Gastrocnemius medialis (tissue), 4 donors: ENCODE data around the gene SETBP1. TPM values are rescaled to one million over a fixed set of nuclear protein-coding genes. Genes with fewer than 3 reads are reported as not detected.

Source experiments
- ATAC-seq, 2 donors: fragments of 150-250 bp; one replicate each; pipeline ENCODE4 v1.9.1; 2016
- DNase-seq, 2 donors: peaks; one replicate each; pipeline ENCODE4 v3.0.0-alpha.2; 2019
- H3K27ac ChIP-seq, 4 donors: fragments of 200-600 bp; sonication (generic); 1 replicate in 1 of 4; 2 replicates in 3 of 4; pipeline ENCODE4 v1.5.1; 2016 to 2018; ENCODE audit warnings: mild to moderate bottlenecking in 2 of 4, moderate library complexity in 1 of 4
- H3K27me3 ChIP-seq, 3 donors: fragments of 200-600 bp; sonication (generic) in 2 of 3; 1 replicate in 1 of 3; 2 replicates in 2 of 3; pipeline versions ENCODE4 v1.5.1 to v1.6.0; 2016 to 2019; ENCODE audit warnings: mild to moderate bottlenecking in 1 of 3, moderate library complexity in 1 of 3
- H3K36me3 ChIP-seq, 2 donors: fragments of 200-600 bp; sonication (generic) in 1 of 2; one replicate each; pipeline ENCODE4 v1.5.1; 2017 to 2018
- H3K4me1 ChIP-seq, 2 donors: fragments of 200-600 bp; sonication (generic) in 1 of 2; one replicate each; pipeline ENCODE4 v1.5.1; 2016 to 2017; ENCODE audit warnings: mild to moderate bottlenecking in 2 of 2
- H3K4me3 ChIP-seq, 4 donors: fragments of 200-600 bp; sonication (generic) in 3 of 4; 1 replicate in 1 of 4; 2 replicates in 3 of 4; pipeline ENCODE4 v1.5.1; 2016 to 2019; ENCODE audit warnings: mild to moderate bottlenecking in 2 of 4
- H3K9me3 ChIP-seq, 3 donors: fragments of 200-600 bp; sonication (generic) in 2 of 3; 1 replicate in 1 of 3; 2 replicates in 2 of 3; pipeline ENCODE4 v1.5.1; 2016 to 2019
- POLR2A ChIP-seq, 2 donors: fragments of 450-650 bp; IDR thresholded peaks; one replicate each; pipeline ENCODE4 v1.6.1; 2017; ENCODE audit warnings: antibody characterized with exemption in 2 of 2, mild to moderate bottlenecking in 2 of 2, moderate library complexity in 2 of 2
- in situ Hi-C, 4 donors: fragments of 200-750 bp; cut with MboI; loops; one replicate each; pipeline versions ENCODE4 v1.15.0 to v1.8.0; 2017; ENCODE audit warnings: low sequenced_read_pairs in 4 of 4
- intact Hi-C: fragments of 100-400 bp; cut with DNase I; formaldehyde crosslinking; loops from one replicate; pipeline ENCODE4 v1.15.1; 2023; ENCODE audit warnings: low total_unique reads
- total RNA-seq, 4 donors: library from RNA; depleted of rRNA; stranded (reverse); fragments of >200 nt; gene quantifications; one replicate each; pipeline versions ENCODE4 v1.1.0 to v1.2.3, GENCODE V29; 2016
- TF ChIP-seq, protein P1 (sequence below), 5 experiments: fragments of 450-650 bp in 3 of 5; fragments of 200-600 bp in 2 of 5; sonication (generic) in 2 of 5; IDR thresholded peaks in 4 of 5; conservative IDR thresholded peaks in 1 of 5; 1 replicate in 4 of 5; 2 replicates in 1 of 5; pipeline ENCODE4 v1.5.1; 2016 to 2019; ENCODE audit warnings: antibody characterized with exemption in 5 of 5, mild to moderate bottlenecking in 3 of 5, moderate library complexity in 3 of 5

The SETBP1 gene
- total RNA-seq, 4 donors from 2014 or later, result 9.2 to 20.0 (median 15.3) TPM

DNA sequence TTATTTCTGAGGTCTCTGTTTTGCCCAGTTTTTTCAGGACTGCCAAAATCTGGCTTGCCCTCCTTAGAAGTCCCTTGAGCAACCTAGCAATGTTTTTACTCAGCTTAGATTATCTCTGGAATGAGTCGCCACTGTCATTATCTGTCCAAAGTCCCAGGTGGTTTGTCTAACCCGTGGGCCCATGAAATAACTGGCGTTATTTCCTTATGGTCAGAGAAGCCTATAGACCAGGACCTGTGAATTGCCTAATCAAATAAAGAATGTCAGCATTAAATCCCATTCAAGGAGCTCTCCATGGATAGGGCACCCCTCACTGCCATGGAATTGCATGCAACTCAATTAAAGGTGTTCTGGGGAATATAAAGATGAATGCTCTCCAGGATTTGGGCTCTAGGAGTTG, 373.9 kb downstream of the SETBP1 start:
- intact Hi-C loops (no loop called here), in situ Hi-C loops (loop anchor here in 1 of 4 donors (25.0 kb wide), 1 partner anchor 333 kb away; no protein-coding TSS in a partner anchor)
- Histone ChIP-seq H3K36me3 (no peaks in the 10 kb centered on the region), H3K4me1 (peaks cover 0 to 14% of the 10 kb centered on the region in 2 donors), H3K27me3 (no peaks in the 10 kb centered on the region), H3K27ac (no peak overlapping the region), H3K4me3 (no peak overlapping the region), H3K9me3 (no peaks in the 10 kb centered on the region)
- DNase-seq (no peak), ATAC-seq (no peak)
- TF ChIP-seq, protein P1, sequence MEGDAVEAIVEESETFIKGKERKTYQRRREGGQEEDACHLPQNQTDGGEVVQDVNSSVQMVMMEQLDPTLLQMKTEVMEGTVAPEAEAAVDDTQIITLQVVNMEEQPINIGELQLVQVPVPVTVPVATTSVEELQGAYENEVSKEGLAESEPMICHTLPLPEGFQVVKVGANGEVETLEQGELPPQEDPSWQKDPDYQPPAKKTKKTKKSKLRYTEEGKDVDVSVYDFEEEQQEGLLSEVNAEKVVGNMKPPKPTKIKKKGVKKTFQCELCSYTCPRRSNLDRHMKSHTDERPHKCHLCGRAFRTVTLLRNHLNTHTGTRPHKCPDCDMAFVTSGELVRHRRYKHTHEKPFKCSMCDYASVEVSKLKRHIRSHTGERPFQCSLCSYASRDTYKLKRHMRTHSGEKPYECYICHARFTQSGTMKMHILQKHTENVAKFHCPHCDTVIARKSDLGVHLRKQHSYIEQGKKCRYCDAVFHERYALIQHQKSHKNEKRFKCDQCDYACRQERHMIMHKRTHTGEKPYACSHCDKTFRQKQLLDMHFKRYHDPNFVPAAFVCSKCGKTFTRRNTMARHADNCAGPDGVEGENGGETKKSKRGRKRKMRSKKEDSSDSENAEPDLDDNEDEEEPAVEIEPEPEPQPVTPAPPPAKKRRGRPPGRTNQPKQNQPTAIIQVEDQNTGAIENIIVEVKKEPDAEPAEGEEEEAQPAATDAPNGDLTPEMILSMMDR (IDR thresholded peaks at IDR 0.05 in 4 of 5, conservative IDR thresholded peaks at IDR 0.05 in 1 of 5), result no peak
- TF ChIP-seq POLR2A (IDR thresholded peaks at IDR 0.05), result no peak

DNA sequence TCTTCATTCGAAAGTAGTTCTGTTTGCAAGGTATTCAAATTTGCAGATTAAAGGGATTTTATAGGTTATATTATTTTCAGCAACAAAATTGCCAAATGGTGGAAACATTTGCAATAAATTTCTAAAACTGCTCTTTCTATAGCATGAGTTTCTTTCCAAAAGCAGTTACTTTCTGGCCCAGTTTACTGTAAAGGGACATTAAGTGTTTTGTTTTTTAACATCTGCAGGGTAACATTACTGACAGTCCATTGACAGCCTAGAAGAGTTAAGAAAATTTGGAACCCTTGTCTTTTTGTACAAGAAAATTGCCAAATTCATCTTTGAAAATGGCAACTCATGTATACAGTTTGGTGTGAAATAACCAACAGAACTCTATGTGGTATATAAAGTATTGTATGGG, 375.1 kb downstream of the SETBP1 start:
- no peak for DNase-seq
- Histone ChIP-seq H3K27me3 (no peaks in the 10 kb centered on the region), H3K4me3 (no peak overlapping the region), H3K4me1 (peaks cover 0 to 4% of the 10 kb centered on the region in 2 donors), H3K9me3 (no peaks in the 10 kb centered on the region), H3K27ac (no peak overlapping the region), H3K36me3 (no peaks in the 10 kb centered on the region)
- intact Hi-C loops, result no loop called here
- ATAC-seq, result no peak
- TF ChIP-seq, protein P1 (IDR thresholded peaks at IDR 0.05 in 4 of 5, conservative IDR thresholded peaks at IDR 0.05 in 1 of 5), result no peak
- in situ Hi-C loops, result loop anchor here in 1 of 4 donors (25.0 kb wide), 1 partner anchor 331 kb away; no protein-coding TSS in a partner anchor

DNA sequence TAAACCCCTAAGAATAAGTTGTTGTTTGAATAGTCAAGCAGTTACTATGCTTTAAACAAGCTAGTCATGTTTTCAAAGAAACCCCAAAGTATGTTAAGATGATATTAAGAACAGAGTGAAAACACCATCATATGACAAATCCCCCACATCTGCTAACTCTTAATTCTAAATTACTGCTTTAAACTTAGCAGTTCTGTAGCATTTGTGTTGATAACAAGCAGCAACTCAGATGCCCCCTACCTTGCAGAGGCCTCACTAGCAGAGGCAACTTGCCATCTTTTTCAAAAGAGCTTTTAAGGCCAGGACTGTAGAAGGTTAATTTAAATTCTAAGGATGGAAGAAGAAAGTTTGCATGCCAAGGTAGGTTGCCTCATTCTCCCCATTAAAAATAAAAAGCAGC, 376.2 kb downstream of the SETBP1 start:
- no peak for TF ChIP-seq POLR2A (IDR thresholded peaks at IDR 0.05)
- TF ChIP-seq, protein P1 (IDR thresholded peaks at IDR 0.05 in 4 of 5, conservative IDR thresholded peaks at IDR 0.05 in 1 of 5), result no peak
- H3K36me3 ChIP-seq, result no peaks in the 10 kb centered on the region
- no peaks in the 10 kb centered on the region for H3K27me3 ChIP-seq
- no peak overlapping the region for H3K4me3 ChIP-seq
- no peaks in the 10 kb centered on the region for H3K9me3 ChIP-seq
- in situ Hi-C loops (loop anchor here in 1 of 4 donors (25.0 kb wide), 1 partner anchor 330 kb away; no protein-coding TSS in a partner anchor), intact Hi-C loops (no loop called here)
- DNase-seq, result no peak
- no peak for ATAC-seq
- H3K27ac ChIP-seq, result no peak overlapping the region
- no peaks in the 10 kb centered on the region for H3K4me1 ChIP-seq

GRCh38 chr18:45057955-45058600, 377.4 kb downstream of the SETBP1 start:
- in situ Hi-C loops, result loop anchor here in 1 of 4 donors (25.0 kb wide), 1 partner anchor 329 kb away; no protein-coding TSS in a partner anchor
- no peak for TF ChIP-seq POLR2A (IDR thresholded peaks at IDR 0.05)
- TF ChIP-seq, protein P1 (IDR thresholded peaks at IDR 0.05 in 4 of 5, conservative IDR thresholded peaks at IDR 0.05 in 1 of 5), result no peak
- Histone ChIP-seq H3K27ac (no peak overlapping the region), H3K4me1 (no peaks in the 10 kb centered on the region), H3K27me3 (no peaks in the 10 kb centered on the region), H3K4me3 (no peak overlapping the region), H3K36me3 (no peaks in the 10 kb centered on the region), H3K9me3 (no peaks in the 10 kb centered on the region)
- DNase-seq (no peak), ATAC-seq (no peak)
- intact Hi-C loops, result no loop called here
